IMR-90 (cell line): ENCODE results near the gene DPP6. TPM values are rescaled to one million over a fixed set of nuclear protein-coding genes. Genes with fewer than 3 reads are reported as not detected.

ENCODE experiments used
- ATAC-seq: fragments of 200-7000 bp; cut with Tn5 transposase; 2 replicates; pipeline ENCODE4 v1.9.1; 2020; ENCODE audit warnings: low read depth, mild to moderate bottlenecking, moderate library complexity
- BruUV-seq: library from RNA; stranded (reverse); fragments of 400-500 nt; replicated peaks from 2 replicates; lab custom pipeline; 2021; lab: Mats Ljungman, UMichigan
- CTCF ChIA-PET: fragments of 300-600 bp; formaldehyde crosslinking; extraction: SDS; loops from one replicate; lab custom pipeline; 2021; ENCODE audit warnings: antibody characterized with exemption; lab: Yijun Ruan, JAX
- POLR2A ChIA-PET: fragments of 300-600 bp; sonication (Branson Sonifier 250); formaldehyde crosslinking; loops from one replicate; lab custom pipeline; 2022; ENCODE audit warnings: antibody characterized with exemption; ENCODE audit not compliant: unreplicated experiment; lab: Charles Lee
- DNase-seq: peaks from one replicate; pipeline ENCODE4 v3.0.0; 2013
- H2AFZ ChIP-seq: replicated peaks from 2 replicates; pipeline ENCODE3; 2013; ENCODE audit warnings: low read length, mild to moderate bottlenecking; ENCODE audit not compliant: poor library complexity
- H2AK5ac ChIP-seq: 2 replicates; pipeline ENCODE4 v1.6.1; 2013; ENCODE audit warnings: low read depth, low read length, inconsistent platforms
- H2AK9ac ChIP-seq: replicated peaks from 2 replicates; pipeline ENCODE3; 2013; ENCODE audit warnings: mild to moderate bottlenecking, low read depth, low read length, moderate library complexity; ENCODE audit not compliant: poor library complexity
- H2BK120ac ChIP-seq: 2 replicates; pipeline ENCODE4 v1.6.1; 2013; ENCODE audit warnings: low read depth, low read length, inconsistent platforms
- H2BK15ac ChIP-seq: 3 replicates; pipeline ENCODE4 v1.6.1; 2013; ENCODE audit warnings: low read depth, low read length, inconsistent platforms
- H2BK20ac ChIP-seq: 2 replicates; pipeline ENCODE4 v1.6.1; 2013; ENCODE audit warnings: low read depth, mild to moderate bottlenecking, inconsistent platforms, low read length, moderate library complexity
- H2BK5ac ChIP-seq: 2 replicates; pipeline ENCODE4 v1.6.1; 2013; ENCODE audit warnings: mild to moderate bottlenecking, low read depth, low read length, inconsistent platforms; ENCODE audit not compliant: poor library complexity, severe bottlenecking
- H3K14ac ChIP-seq: replicated peaks from 2 replicates; pipeline ENCODE4 v1.6.1; 2013; ENCODE audit warnings: low read depth, low read length, inconsistent platforms
- H3K18ac ChIP-seq: 2 replicates; pipeline ENCODE4 v1.6.1; 2013; ENCODE audit warnings: low read depth, low read length, control low read depth
- H3K23ac ChIP-seq: 2 replicates; pipeline ENCODE4 v1.6.1; 2013; ENCODE audit warnings: low read depth, low read length, inconsistent platforms
- H3K27ac ChIP-seq: 2 replicates; pipeline ENCODE4 v1.5.1; 2013; ENCODE audit warnings: mild to moderate bottlenecking, control low read depth, low read length; ENCODE audit not compliant: insufficient read depth
- H3K27me3 ChIP-seq: 2 replicates; pipeline ENCODE4 v1.6.1; 2013; ENCODE audit warnings: low read length; ENCODE audit not compliant: control insufficient read depth, insufficient read depth
- H3K36me3 ChIP-seq: 2 replicates; pipeline ENCODE4 v1.6.1; 2013; ENCODE audit warnings: low read length, mixed read lengths; ENCODE audit not compliant: control insufficient read depth, insufficient read depth
- H3K4ac ChIP-seq: 2 replicates; pipeline ENCODE4 v1.6.1; 2013; ENCODE audit warnings: low read depth, low read length, inconsistent platforms
- H3K4me1 ChIP-seq: 2 replicates; pipeline ENCODE4 v1.6.1; 2013; ENCODE audit warnings: low read length, mixed read lengths; ENCODE audit not compliant: control insufficient read depth, insufficient read depth
- H3K4me2 ChIP-seq: 2 replicates; pipeline ENCODE4 v1.6.1; 2013; ENCODE audit warnings: low read depth, mild to moderate bottlenecking, control low read depth, low read length, moderate library complexity
- H3K4me3 ChIP-seq: 2 replicates; pipeline ENCODE4 v1.5.1; 2013; ENCODE audit warnings: low read depth, mild to moderate bottlenecking, control low read depth, low read length, moderate library complexity; ENCODE audit not compliant: insufficient read depth
- H3K56ac ChIP-seq: 2 replicates; pipeline ENCODE4 v1.6.1; 2013; ENCODE audit warnings: low read length, inconsistent platforms; ENCODE audit not compliant: insufficient read depth; ENCODE audit errors: extremely low read depth
- H3K79me1 ChIP-seq, 2 experiments: 2 replicates each; pipeline ENCODE4 v1.6.1; 2013; ENCODE audit warnings: low read length in 2 of 2, inconsistent platforms in 1 of 2, low read depth in 1 of 2
- H3K9ac ChIP-seq: 2 replicates; pipeline ENCODE4 v1.6.1; 2013; ENCODE audit warnings: low read depth, low read length, control low read depth
- H3K9me1 ChIP-seq: 2 replicates; pipeline ENCODE4 v1.6.1; 2013; ENCODE audit warnings: low read length, inconsistent platforms; ENCODE audit not compliant: insufficient read depth
- H3K9me3 ChIP-seq: 2 replicates; pipeline ENCODE4 v1.6.1; 2013; ENCODE audit warnings: low read length; ENCODE audit not compliant: control insufficient read depth, insufficient read depth
- H4K20me1 ChIP-seq: 2 replicates; pipeline ENCODE4 v1.6.1; 2013; ENCODE audit warnings: low read length, inconsistent platforms; ENCODE audit not compliant: insufficient read depth
- H4K5ac ChIP-seq: 2 replicates; pipeline ENCODE4 v1.6.1; 2013; ENCODE audit warnings: mild to moderate bottlenecking, low read depth, low read length, control low read depth
- H4K8ac ChIP-seq, 2 experiments: 2 replicates each; pipeline ENCODE4 v1.6.1; 2013; ENCODE audit warnings: low read depth in 2 of 2, low read length in 2 of 2, control low read depth in 1 of 2, inconsistent platforms in 1 of 2
- H4K91ac ChIP-seq: 2 replicates; pipeline ENCODE4 v1.6.1; 2013; ENCODE audit warnings: low read depth, low read length, inconsistent platforms; ENCODE audit not compliant: insufficient read depth
- BHLHE40 ChIP-seq: fragments of 150-350 bp; IDR thresholded peaks from 2 replicates; pipeline ENCODE4 v1.6.1; 2016; ENCODE audit warnings: mild to moderate bottlenecking, low read depth, low read length
- CEBPB ChIP-seq: IDR thresholded peaks from 2 replicates; pipeline ENCODE4 v1.6.1; 2012; ENCODE audit warnings: low read depth, low read length, improper control_type of control experiment
- CHD1 ChIP-seq: IDR thresholded peaks from 2 replicates; pipeline ENCODE4 v1.6.1; 2012; ENCODE audit warnings: low read depth, low read length, improper control_type of control experiment
- FOS ChIP-seq: fragments of 150-350 bp; IDR thresholded peaks from 2 replicates; pipeline ENCODE4 v1.6.1; 2016; ENCODE audit warnings: low read depth, low read length
- MAFK ChIP-seq: IDR thresholded peaks from 2 replicates; pipeline ENCODE4 v1.6.1; 2012; ENCODE audit warnings: low read depth, low read length, improper control_type of control experiment
- MAZ ChIP-seq: IDR thresholded peaks from 2 replicates; pipeline ENCODE4 v1.6.1; 2012; ENCODE audit warnings: low read depth, mild to moderate bottlenecking, low read length, improper control_type of control experiment, moderate library complexity, borderline replicate concordance
- NFE2L2 ChIP-seq: fragments of 150-350 bp; IDR thresholded peaks from 2 replicates; pipeline ENCODE4 v1.6.1; 2016; ENCODE audit warnings: low read depth, mild to moderate bottlenecking, low read length
- POLR2A ChIP-seq: IDR thresholded peaks from 2 replicates; pipeline ENCODE4 v1.6.1; 2012; ENCODE audit warnings: mild to moderate bottlenecking, low read depth, low read length
- RCOR1 ChIP-seq: IDR thresholded peaks from 2 replicates; pipeline ENCODE4 v1.6.1; 2012; ENCODE audit warnings: mild to moderate bottlenecking, low read length, improper control_type of control experiment; ENCODE audit not compliant: insufficient replicate concordance
- RFX5 ChIP-seq: IDR thresholded peaks from 2 replicates; pipeline ENCODE4 v1.8.0; 2012; ENCODE audit warnings: low read depth, mild to moderate bottlenecking, low read length, moderate library complexity
- WGBS, 2 experiments: methylation state at CpG; one replicate each; pipeline versions ENCODE4 v1.1.5 to v1.1.7; 2013; ENCODE audit warnings: missing lambda C conversion rate in 2 of 2; ENCODE audit not compliant: insufficient read length in 1 of 2; ENCODE audit errors: extremely low coverage in 2 of 2; 5-methylcytosine and 5-hydroxymethylcytosine counted together
- dilution Hi-C: fragments of 300-500 bp; cut with HindIII; formaldehyde crosslinking; loops from one replicate; pipeline ENCODE4 v1.14.3; 2018; ENCODE audit warnings: low sequenced_read_pairs; ENCODE audit not compliant: unreplicated experiment
- in situ Hi-C: fragments of 300-500 bp; cut with MboI; formaldehyde crosslinking; loops from 3 replicates; pipeline ENCODE4 v1.14.3; 2019; ENCODE audit warnings: low sequenced_read_pairs, inconsistent platforms, mixed read lengths
- intact Hi-C: fragments of 100-400 bp; cut with micrococcal nuclease; formaldehyde crosslinking; loops from 2 replicates; pipeline ENCODE4 v1.10.0; 2022
- polyA plus RNA-seq, 3 experiments: library from polyadenylated mRNA; depleted of rRNA; stranded (reverse); fragments of >200 nt; gene quantifications; 2 replicates each; pipeline ENCODE4 v1.2.3, GENCODE V29; 2012; ENCODE audit warnings: low replicate concordance in 1 of 3
- total RNA-seq: library from RNA; depleted of rRNA; stranded (reverse); fragments of >200 nt; gene quantifications from 2 replicates; pipeline ENCODE4 v1.2.3, GENCODE V29; 2012
- TF ChIP-seq, protein P1 (sequence below): conservative IDR thresholded peaks from 2 replicates; pipeline ENCODE4 v1.5.1; 2012; ENCODE audit warnings: mild to moderate bottlenecking, low read depth, low read length, improper control_type of control experiment
- TF ChIP-seq, protein P2 (sequence below): fragments of 150-350 bp; IDR thresholded peaks from 2 replicates; pipeline ENCODE4 v1.6.1; 2017; ENCODE audit warnings: mild to moderate bottlenecking, antibody characterized with exemption, low read length, low read depth
- TF ChIP-seq, protein P3 (sequence below): fragments of 150-350 bp; IDR thresholded peaks from 2 replicates; pipeline ENCODE4 v1.6.1; 2016; ENCODE audit warnings: low read depth, mild to moderate bottlenecking, low read length, moderate library complexity, borderline replicate concordance

DPP6 gene
- total and polyA plus RNA-seq, 2 of the 4 experiments (the other 2 are of a cell fraction), result not detected

DNA sequence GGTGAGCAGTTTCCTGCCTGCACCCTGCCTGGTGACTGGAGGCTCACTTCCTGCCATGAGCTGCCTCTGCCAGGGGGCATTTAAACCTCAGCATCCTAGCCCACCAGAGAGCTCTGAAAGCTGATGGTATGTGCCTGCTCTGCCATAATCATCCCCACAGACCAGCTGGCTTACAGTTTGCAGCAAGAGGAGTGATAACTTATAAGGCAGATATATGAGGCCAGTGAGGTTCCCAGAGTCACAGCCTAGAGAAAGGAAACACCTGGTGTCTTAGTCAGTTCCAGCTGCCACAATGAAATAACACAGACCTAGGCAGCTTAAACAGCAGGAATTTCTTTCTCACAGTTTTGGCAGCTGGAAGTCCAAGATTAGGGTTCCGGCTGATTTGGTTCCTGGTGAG, 718.8 kb downstream of the DPP6 start:
- in situ Hi-C loops (no loop called here), intact Hi-C loops (no loop called here), dilution Hi-C loops (no loop called here)
- Histone ChIP-seq H3K18ac (no peak overlapping the region), H3K79me1 (no peaks in the 10 kb centered on the region), H3K27ac (no peak overlapping the region), H3K4me1 (no peaks in the 10 kb centered on the region), H3K9me3 (peaks cover 48% of the 10 kb centered on the region), H3K36me3 (no peaks in the 10 kb centered on the region), H3K23ac (no peak overlapping the region), H4K8ac (no peak overlapping the region), H3K4me3 (no peak overlapping the region), H4K91ac (no peak overlapping the region), H4K20me1 (no peaks in the 10 kb centered on the region), H3K9ac (no peak overlapping the region), H2AK9ac (no peak overlapping the region), H2BK20ac (no peak overlapping the region), H4K5ac (no peak overlapping the region), H3K4me2 (no peak overlapping the region), H2BK120ac (no peak overlapping the region), H2AFZ (no peak overlapping the region), H3K4ac (no peak overlapping the region), H2BK5ac (no peak overlapping the region), H3K27me3 (no peaks in the 10 kb centered on the region), H2AK5ac (no peak overlapping the region), H3K9me1 (no peaks in the 10 kb centered on the region), H2BK15ac (no peak overlapping the region), H3K56ac (no peak overlapping the region), H3K14ac (no peak overlapping the region)
- no TSS peak for BruUV-seq
- DNase-seq, result no peak
- ATAC-seq, result no peak
- WGBS, 2 experiments, result 20% methylated on average over 1 of the region's 1 CpG; no CpG with 5 or more reads in 1 of the 2 experiments
- TF ChIP-seq CEBPB, result no peak
- TF ChIP-seq, protein P1, sequence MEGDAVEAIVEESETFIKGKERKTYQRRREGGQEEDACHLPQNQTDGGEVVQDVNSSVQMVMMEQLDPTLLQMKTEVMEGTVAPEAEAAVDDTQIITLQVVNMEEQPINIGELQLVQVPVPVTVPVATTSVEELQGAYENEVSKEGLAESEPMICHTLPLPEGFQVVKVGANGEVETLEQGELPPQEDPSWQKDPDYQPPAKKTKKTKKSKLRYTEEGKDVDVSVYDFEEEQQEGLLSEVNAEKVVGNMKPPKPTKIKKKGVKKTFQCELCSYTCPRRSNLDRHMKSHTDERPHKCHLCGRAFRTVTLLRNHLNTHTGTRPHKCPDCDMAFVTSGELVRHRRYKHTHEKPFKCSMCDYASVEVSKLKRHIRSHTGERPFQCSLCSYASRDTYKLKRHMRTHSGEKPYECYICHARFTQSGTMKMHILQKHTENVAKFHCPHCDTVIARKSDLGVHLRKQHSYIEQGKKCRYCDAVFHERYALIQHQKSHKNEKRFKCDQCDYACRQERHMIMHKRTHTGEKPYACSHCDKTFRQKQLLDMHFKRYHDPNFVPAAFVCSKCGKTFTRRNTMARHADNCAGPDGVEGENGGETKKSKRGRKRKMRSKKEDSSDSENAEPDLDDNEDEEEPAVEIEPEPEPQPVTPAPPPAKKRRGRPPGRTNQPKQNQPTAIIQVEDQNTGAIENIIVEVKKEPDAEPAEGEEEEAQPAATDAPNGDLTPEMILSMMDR, result no peak
- TF ChIP-seq RCOR1, result no peak
- no peak for TF ChIP-seq MAZ
- no peak for TF ChIP-seq POLR2A
- no peak for TF ChIP-seq CHD1
- TF ChIP-seq, protein P2, sequence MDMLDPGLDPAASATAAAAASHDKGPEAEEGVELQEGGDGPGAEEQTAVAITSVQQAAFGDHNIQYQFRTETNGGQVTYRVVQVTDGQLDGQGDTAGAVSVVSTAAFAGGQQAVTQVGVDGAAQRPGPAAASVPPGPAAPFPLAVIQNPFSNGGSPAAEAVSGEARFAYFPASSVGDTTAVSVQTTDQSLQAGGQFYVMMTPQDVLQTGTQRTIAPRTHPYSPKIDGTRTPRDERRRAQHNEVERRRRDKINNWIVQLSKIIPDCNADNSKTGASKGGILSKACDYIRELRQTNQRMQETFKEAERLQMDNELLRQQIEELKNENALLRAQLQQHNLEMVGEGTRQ, result no peak
- TF ChIP-seq, protein P3, sequence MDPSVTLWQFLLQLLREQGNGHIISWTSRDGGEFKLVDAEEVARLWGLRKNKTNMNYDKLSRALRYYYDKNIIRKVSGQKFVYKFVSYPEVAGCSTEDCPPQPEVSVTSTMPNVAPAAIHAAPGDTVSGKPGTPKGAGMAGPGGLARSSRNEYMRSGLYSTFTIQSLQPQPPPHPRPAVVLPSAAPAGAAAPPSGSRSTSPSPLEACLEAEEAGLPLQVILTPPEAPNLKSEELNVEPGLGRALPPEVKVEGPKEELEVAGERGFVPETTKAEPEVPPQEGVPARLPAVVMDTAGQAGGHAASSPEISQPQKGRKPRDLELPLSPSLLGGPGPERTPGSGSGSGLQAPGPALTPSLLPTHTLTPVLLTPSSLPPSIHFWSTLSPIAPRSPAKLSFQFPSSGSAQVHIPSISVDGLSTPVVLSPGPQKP, result no peak
- no peak for TF ChIP-seq FOS
- no peak for TF ChIP-seq RFX5
- TF ChIP-seq BHLHE40, result no peak
- no peak for TF ChIP-seq MAFK
- TF ChIP-seq NFE2L2, result no peak
- POLR2A ChIA-PET, result no interaction called here
- CTCF ChIA-PET, result no interaction called here
